Endothelial cell of umbilical vein (primary cell): Measurements from ENCODE around the gene SSR2. TPM values are rescaled to one million over a fixed set of nuclear protein-coding genes. Genes with fewer than 3 reads are reported as not detected.
A peak's percentile ranks its signal among the peaks of the same experiment; 100 is the strongest.

ENCODE experiments used
- BruUV-seq: library from RNA; stranded (reverse); fragments of 400-500 nt; replicated peaks from 2 replicates; lab custom pipeline; 2021; lab: Mats Ljungman, UMichigan
- CTCF ChIA-PET: fragments of 300-600, 350-600 bp; sonication (Branson Sonifier 250); formaldehyde crosslinking; loops from one replicate; lab custom pipeline; 2021; ENCODE audit warnings: antibody characterized with exemption, inconsistent platforms; lab: Charles Lee
- POLR2A ChIA-PET: fragments of 300-600, 350-600 bp; sonication (Branson Sonifier 250); formaldehyde crosslinking; loops from one replicate; lab custom pipeline; 2021; ENCODE audit warnings: antibody characterized with exemption, inconsistent platforms; lab: Charles Lee
- DNase-seq: peaks from one replicate; pipeline ENCODE4 v3.0.0-alpha.2; 2011; ENCODE audit warnings: low read depth, low spot score
- FAIRE-seq: peaks from 2 replicates; lab custom pipeline; 2011; peaks lifted over from hg19 to GRCh38; lab: Jason Lieb, UNC
- H2AFZ ChIP-seq: 2 replicates; pipeline ENCODE4 v1.6.0; 2012; ENCODE audit warnings: low read depth, low read length, control low read depth, inconsistent platforms
- H3K27ac ChIP-seq: 2 replicates; pipeline ENCODE4 v1.5.1; 2011; ENCODE audit warnings: low read depth, mild to moderate bottlenecking, control low read depth, low read length, moderate library complexity; ENCODE audit not compliant: insufficient read depth
- H3K27me3 ChIP-seq, 2 experiments: 2 replicates each; pipeline versions ENCODE4 v1.6.0 to v1.6.1; 2011; ENCODE audit warnings: low read length in 2 of 2, mixed read lengths in 1 of 2; ENCODE audit not compliant: control insufficient read depth in 2 of 2, insufficient read depth in 2 of 2
- H3K36me3 ChIP-seq, 2 experiments: 2 replicates in 1 of 2; 3 replicates in 1 of 2; pipeline ENCODE4 v1.5.1; 2011; ENCODE audit warnings: low read length in 2 of 2, mild to moderate bottlenecking in 1 of 2, moderate library complexity in 1 of 2; ENCODE audit not compliant: control insufficient read depth in 2 of 2, insufficient read depth in 2 of 2; ENCODE audit errors: extremely low read depth in 1 of 2
- H3K4me1 ChIP-seq: 3 replicates; pipeline ENCODE4 v1.5.1; 2011; ENCODE audit warnings: mild to moderate bottlenecking, low read length; ENCODE audit not compliant: control insufficient read depth, insufficient read depth; ENCODE audit errors: extremely low read depth
- H3K4me2 ChIP-seq: 2 replicates; pipeline ENCODE4 v1.6.1; 2011; ENCODE audit warnings: low read length, control low read depth, mixed read lengths; ENCODE audit not compliant: insufficient read depth
- H3K4me3 ChIP-seq, 3 experiments: fragments of 200-600 bp in 1 of 3; sonication (generic), shearing (Covaris generic) in 1 of 3; replicated peaks in 1 of 3; 2 replicates each; pipeline ENCODE4 v1.5.1; 2011 to 2016; ENCODE audit warnings: control low read depth in 3 of 3, low read length in 3 of 3, mild to moderate bottlenecking in 2 of 3, inconsistent platforms in 1 of 3, low read depth in 1 of 3, moderate library complexity in 1 of 3; ENCODE audit not compliant: insufficient read depth in 1 of 3
- H3K79me2 ChIP-seq: 2 replicates; pipeline ENCODE4 v1.6.0; 2012; ENCODE audit warnings: low read length, inconsistent platforms; ENCODE audit not compliant: control insufficient read depth, insufficient read depth
- H3K9ac ChIP-seq: replicated peaks from 2 replicates; pipeline ENCODE3; 2011; ENCODE audit warnings: low read length, control low read depth; ENCODE audit not compliant: insufficient read depth; ENCODE audit errors: extremely low read depth
- H3K9me1 ChIP-seq: replicated peaks from 3 replicates; pipeline ENCODE4 v1.6.0; 2011; ENCODE audit warnings: mild to moderate bottlenecking, low read length; ENCODE audit not compliant: control insufficient read depth, insufficient read depth; ENCODE audit errors: extremely low read depth
- H3K9me3 ChIP-seq: replicated peaks from 2 replicates; pipeline ENCODE4 v1.5.1; 2012; ENCODE audit warnings: low read length, inconsistent platforms; ENCODE audit not compliant: control insufficient read depth, insufficient read depth
- H4K20me1 ChIP-seq: replicated peaks from 2 replicates; pipeline ENCODE3; 2011; ENCODE audit warnings: mild to moderate bottlenecking, low read length; ENCODE audit not compliant: control insufficient read depth, insufficient read depth; ENCODE audit errors: extremely low read depth
- CTCF ChIP-seq, 2 donors: IDR thresholded peaks; 1 replicate in 1 of 2; 2 replicates in 1 of 2; pipeline ENCODE4 v1.5.1; 2011; ENCODE audit warnings: low read length in 2 of 2, mild to moderate bottlenecking in 2 of 2, moderate library complexity in 2 of 2, control low read depth in 1 of 2, inconsistent platforms in 1 of 2, low read depth in 1 of 2; ENCODE audit not compliant: insufficient read depth in 1 of 2; ENCODE audit errors: extremely low read depth in 1 of 2
- EZH2 ChIP-seq: IDR thresholded peaks from 2 replicates; pipeline ENCODE4 v1.6.1; 2012; ENCODE audit warnings: borderline replicate concordance, low read depth, mild to moderate bottlenecking, moderate library complexity, low read length, inconsistent platforms; ENCODE audit not compliant: severe bottlenecking
- FOS ChIP-seq: IDR thresholded peaks from 2 replicates; pipeline ENCODE4 v1.6.1; 2011; ENCODE audit warnings: mild to moderate bottlenecking, low read length, moderate library complexity, borderline replicate concordance; ENCODE audit not compliant: insufficient read depth
- GATA2 ChIP-seq: IDR thresholded peaks from 2 replicates; pipeline ENCODE4 v1.7.0; 2011; ENCODE audit warnings: low read depth, mild to moderate bottlenecking, moderate library complexity, mixed read lengths, low read length; ENCODE audit not compliant: insufficient read length, insufficient read depth
- JUN ChIP-seq: IDR thresholded peaks from 2 replicates; pipeline ENCODE4 v1.6.1; 2011; ENCODE audit warnings: borderline replicate concordance, low read depth; ENCODE audit not compliant: insufficient read length, insufficient read depth
- MAX ChIP-seq: IDR thresholded peaks from 2 replicates; pipeline ENCODE4 v1.6.1; 2011; ENCODE audit not compliant: insufficient read depth, insufficient read length
- MYC ChIP-seq: IDR thresholded peaks from one replicate; pipeline ENCODE4 v1.6.1; 2011; ENCODE audit warnings: mild to moderate bottlenecking, low read depth, low read length
- POLR2A ChIP-seq: IDR thresholded peaks from 2 replicates; pipeline ENCODE4 v1.6.1; 2012; ENCODE audit warnings: low read depth, mild to moderate bottlenecking, control low read depth, low read length
- POLR2AphosphoS5 ChIP-seq: IDR thresholded peaks from 2 replicates; pipeline ENCODE4 v1.6.1; 2012; ENCODE audit warnings: low read depth, mild to moderate bottlenecking, control low read depth, low read length, moderate library complexity; ENCODE audit not compliant: insufficient read depth
- dilution Hi-C: fragments of 300-500 bp; cut with MboI; formaldehyde crosslinking; loops from one replicate; pipeline ENCODE4 v1.15.0; 2019; ENCODE audit warnings: low sequenced_read_pairs; ENCODE audit not compliant: extremely low pct_ligation_motif_present
- intact Hi-C: fragments of 100-400 bp; cut with micrococcal nuclease; formaldehyde crosslinking; loops from one replicate; pipeline ENCODE4 v1.10.0; 2022
- polyA plus RNA-seq, 4 experiments: library from polyadenylated mRNA; depleted of rRNA in 3 of 4; stranded (reverse) in 3 of 4; unstranded in 1 of 4; fragments of >200 nt; gene quantifications; 2 replicates each; pipeline versions ENCODE4 v1.2.1 to v1.2.3, GENCODE V29; 2011 to 2012; ENCODE audit warnings: missing spikeins in 1 of 4
- total RNA-seq: library from RNA; stranded (reverse); gene quantifications from 2 replicates; pipeline ENCODE4 v1.2.3, GENCODE V29; 2021

Gene SSR2
- total and polyA plus RNA-seq, 2 donors (not counting 3 experiments of a cell fraction or from before 2014, with no cell fraction given), result 362 to 1,787 TPM

- Histone ChIP-seq H3K27ac (peak overlapping the region; percentile 36), H3K9me3 (no peaks in the 10 kb centered on the region), H3K79me2 (peaks cover 36% of the 10 kb centered on the region), H3K9me1 (no peaks in the 10 kb centered on the region), H2AFZ (no peak overlapping the region), H3K4me3 (no peak overlapping the region), H3K36me3 (peaks cover 33 to 56% of the 10 kb centered on the region in 2 experiments), H3K27me3 (no peaks in the 10 kb centered on the region), H4K20me1 (no peaks in the 10 kb centered on the region), H3K4me1 (peaks cover 30% of the 10 kb centered on the region), H3K4me2 (no peak overlapping the region), H3K9ac (no peak overlapping the region)
- POLR2A ChIA-PET, result interaction anchor here (0.6 to 1.3 kb wide), 4 partner anchors 14 to 26 kb away, joined by 3 to 9 read pairs (median 6); partner anchors contain the start of gene ARHGEF2
- no TSS peak for BruUV-seq
- dilution Hi-C loops, result no loop called here
- intact Hi-C loops, result loop anchor here (1.0 to 10.0 kb wide), 6 partner anchors 14 to 172 kb away; no protein-coding TSS in a partner anchor
- FAIRE-seq, result no peak
- TF ChIP-seq MYC, result no peak
- no peak for TF ChIP-seq EZH2
- TF ChIP-seq JUN, result no peak
- TF ChIP-seq FOS, result no peak
- peak; percentile 46 for DNase-seq
- CTCF ChIA-PET, result interaction anchor here (0.5 to 4.6 kb wide), 13 partner anchors 8 to 195 kb away, joined by 3 to 138 read pairs (median 5); partner anchors contain the start of genes ARHGEF2, KHDC4 and UBQLN4
Observed at GRCh38 chr1:155962599-155963211, 58.0 kb downstream of the SSR2 start.

GRCh38 chr1:155961937-155962336 lies 58.8 kb downstream of the SSR2 start:
- Histone ChIP-seq H4K20me1 (no peaks in the 10 kb centered on the region), H3K27me3 (no peaks in the 10 kb centered on the region), H3K27ac (peak overlapping the region; percentile 86), H3K9ac (peak overlapping the region; percentile 49), H3K4me3 (no peak overlapping the region), H3K79me2 (peaks cover 29% of the 10 kb centered on the region), H3K9me3 (no peaks in the 10 kb centered on the region), H3K4me2 (no peak overlapping the region), H2AFZ (no peak overlapping the region), H3K4me1 (peaks cover 22% of the 10 kb centered on the region), H3K9me1 (no peaks in the 10 kb centered on the region), H3K36me3 (peaks cover 39 to 62% of the 10 kb centered on the region in 2 experiments)
- TF ChIP-seq POLR2A (peak; percentile 7), FOS (peak; percentile 94), MAX (peak; percentile 48), GATA2 (no peak), MYC (no peak), POLR2AphosphoS5 (peak; percentile 74), JUN (peak; percentile 80), CTCF (IDR thresholded peaks at IDR 0.05; ENCODE audit: extremely low read depth in 1 of 2, insufficient read depth in 1 of 2, low read depth in 1 of 2, low read length in 2 of 2) (peak; percentile 44 to 61), EZH2 (no peak)
- no TSS peak for BruUV-seq
- intact Hi-C loops (loop anchor here (1.0 to 10.0 kb wide), 6 partner anchors 15 to 173 kb away; no protein-coding TSS in a partner anchor), dilution Hi-C loops (no loop called here)
- CTCF ChIA-PET, result interaction anchor here (0.5 to 4.6 kb wide), 13 partner anchors 9 to 194 kb away, joined by 3 to 138 read pairs (median 5); partner anchors contain the start of genes ARHGEF2, KHDC4 and UBQLN4
- POLR2A ChIA-PET, result interaction anchor here (0.6 to 1.3 kb wide), 3 partner anchors 15 to 23 kb away, joined by 4 to 9 read pairs (median 7); partner anchors contain the start of gene ARHGEF2
- FAIRE-seq (peak; percentile 96), DNase-seq (peak; percentile 91)
